A549 (cell line): Measurements from ENCODE around the gene MPDU1. TPM values are rescaled to one million over a fixed set of nuclear protein-coding genes. Genes with fewer than 3 reads are reported as not detected.

ENCODE experiments used
- ATAC-seq, 2 experiments: fragments of 200-7000 bp in 1 of 2; fragments of >200 bp in 1 of 2; cut with Nextera tagmentation in 1 of 2; cut with Tn5 transposase in 1 of 2; 3 replicates each; pipeline versions ENCODE4 v1.8.0 to v1.9.1; 2018 to 2020; ENCODE audit warnings: mild to moderate bottlenecking in 1 of 2, moderate library complexity in 1 of 2
- CTCF ChIA-PET: fragments of 300-600 bp; sonication (Branson Sonifier 250); formaldehyde crosslinking; extraction: SDS; loops from one replicate; lab custom pipeline; 2021; ENCODE audit warnings: antibody characterized with exemption, inconsistent platforms; lab: Yijun Ruan, JAX
- POLR2A ChIA-PET: fragments of 350-600 bp; formaldehyde crosslinking; extraction: SDS; loops from one replicate; lab custom pipeline; 2021; ENCODE audit warnings: antibody characterized with exemption, inconsistent platforms; lab: Yijun Ruan, JAX
- DNase-seq, 2 experiments: peaks; one replicate each; pipeline versions ENCODE4 v3.0.0 to v3.0.0-alpha.2; 2011 to 2016; ENCODE audit warnings: low read depth in 1 of 2, low spot score in 1 of 2
- FAIRE-seq: peaks from 2 replicates; lab custom pipeline; 2011; peaks lifted over from hg19 to GRCh38; lab: Jason Lieb, UNC
- H3K27ac ChIP-seq, 2 experiments: fragments of >200 bp; sonication (Bioruptor Twin); formaldehyde crosslinking; 3 replicates each; pipeline ENCODE4 v1.5.1; 2016 to 2017
- H3K4me1 ChIP-seq: fragments of >200 bp; sonication (Bioruptor Twin); formaldehyde crosslinking; 3 replicates; pipeline ENCODE4 v1.6.1; 2016
- H3K4me2 ChIP-seq: fragments of >200 bp; sonication (Bioruptor Twin); formaldehyde crosslinking; 3 replicates; pipeline ENCODE4 v1.6.1; 2016
- H3K4me3 ChIP-seq: fragments of >200 bp; sonication (Bioruptor Twin); formaldehyde crosslinking; 3 replicates; pipeline ENCODE4 v1.5.1; 2016
- H3K9me3 ChIP-seq: fragments of >200 bp; sonication (Bioruptor Twin); formaldehyde crosslinking; 3 replicates; pipeline ENCODE4 v1.6.1; 2016
- CBX2 ChIP-seq: fragments of 200-600 bp; sonication (generic); IDR thresholded peaks from 2 replicates; pipeline ENCODE4 v1.6.1; 2016; ENCODE audit warnings: low read depth, mild to moderate bottlenecking, borderline replicate concordance
- CBX8 ChIP-seq: fragments of 200-600 bp; sonication (generic); IDR thresholded peaks from 2 replicates; pipeline ENCODE4 v1.6.1; 2016
- CHD2 ChIP-seq: fragments of 150-350 bp; IDR thresholded peaks from 2 replicates; pipeline ENCODE4 v1.6.1; 2014; ENCODE audit warnings: low read length; ENCODE audit not compliant: partially characterized antibody
- CHD4 ChIP-seq: fragments of 200-600 bp; sonication (generic); IDR thresholded peaks from 2 replicates; pipeline ENCODE4 v1.6.1; 2016; ENCODE audit warnings: antibody characterized with exemption, mild to moderate bottlenecking, borderline replicate concordance
- EHF ChIP-seq: fragments of 250-450 bp; sonication (Bioruptor Pico); IDR thresholded peaks from 2 replicates; pipeline ENCODE4 v1.5.0; 2020; ENCODE audit warnings: mild to moderate bottlenecking
- FOSB ChIP-seq: fragments of 250-450 bp; sonication (Bioruptor Pico); IDR thresholded peaks from 2 replicates; pipeline ENCODE4 v1.5.0; 2020; ENCODE audit warnings: mild to moderate bottlenecking, moderate library complexity
- FOSL2 ChIP-seq, 2 experiments: fragments of 450-650 bp in 1 of 2; fragments of >200 bp in 1 of 2; sonication (Bioruptor Twin) in 1 of 2; formaldehyde crosslinking; IDR thresholded peaks; 2 replicates each; pipeline versions ENCODE4 v1.5.0 to v1.6.1; 2016 to 2020; ENCODE audit warnings: mild to moderate bottlenecking in 1 of 2, moderate library complexity in 1 of 2
- GATA3 ChIP-seq: IDR thresholded peaks from 2 replicates; pipeline ENCODE4 v1.6.1; 2012; ENCODE audit warnings: borderline replicate concordance
- HOXB13 ChIP-seq: fragments of 250-450 bp; sonication (Bioruptor Pico); IDR thresholded peaks from 2 replicates; pipeline ENCODE4 v1.5.0; 2020; ENCODE audit warnings: low read depth, mild to moderate bottlenecking, moderate library complexity
- HOXB5 ChIP-seq: fragments of 250-450 bp; sonication (Bioruptor Pico); IDR thresholded peaks from 2 replicates; pipeline ENCODE4 v1.5.0; 2020; ENCODE audit warnings: mild to moderate bottlenecking, moderate library complexity
- JUN ChIP-seq, 2 experiments: fragments of >200 bp; sonication (Bioruptor Twin); formaldehyde crosslinking; IDR thresholded peaks; 2 replicates in 1 of 2; 3 replicates in 1 of 2; pipeline ENCODE4 v1.6.1; 2016 to 2017
- MAFK ChIP-seq: fragments of 450-650 bp; IDR thresholded peaks from 2 replicates; pipeline ENCODE4 v1.6.1; 2014; ENCODE audit not compliant: partially characterized antibody
- MYC ChIP-seq: IDR thresholded peaks from 2 replicates; pipeline ENCODE4 v1.6.1; 2012; ENCODE audit warnings: mild to moderate bottlenecking, inconsistent platforms, low read length, improper control_type of control experiment, borderline replicate concordance
- NPAS2 ChIP-seq: fragments of 250-450 bp; sonication (Bioruptor Pico); IDR thresholded peaks from 2 replicates; pipeline ENCODE4 v1.8.0; 2022; ENCODE audit warnings: mild to moderate bottlenecking, moderate library complexity, borderline replicate concordance
- PHF8 ChIP-seq: fragments of 200-600 bp; sonication (generic); IDR thresholded peaks from 2 replicates; pipeline ENCODE4 v1.6.1; 2016; ENCODE audit warnings: low read depth, mild to moderate bottlenecking, antibody characterized with exemption, moderate library complexity, borderline replicate concordance
- POLR2A ChIP-seq: IDR thresholded peaks from 2 replicates; pipeline ENCODE4 v1.6.1; 2012; ENCODE audit warnings: mild to moderate bottlenecking, low read length
- POLR2AphosphoS2 ChIP-seq: conservative IDR thresholded peaks from 2 replicates; pipeline ENCODE4 v1.6.1; 2012; ENCODE audit warnings: low read length, improper control_type of control experiment, inconsistent platforms
- RARB ChIP-seq: fragments of 250-450 bp; sonication (Bioruptor Pico); IDR thresholded peaks from 2 replicates; pipeline ENCODE4 v1.8.0; 2021; ENCODE audit warnings: mild to moderate bottlenecking, moderate library complexity
- RCOR1 ChIP-seq: fragments of 150-350 bp; IDR thresholded peaks from 2 replicates; pipeline ENCODE4 v1.6.1; 2014; ENCODE audit warnings: antibody characterized with exemption, low read length, low read depth
- ZC3H11A ChIP-seq: fragments of 450-650 bp; IDR thresholded peaks from 2 replicates; pipeline ENCODE4 v1.6.1; 2014; ENCODE audit warnings: antibody characterized with exemption, mild to moderate bottlenecking
- ZNF302 ChIP-seq: fragments of 250-450 bp; sonication (Bioruptor Pico); IDR thresholded peaks from 2 replicates; pipeline ENCODE4 v1.9.0; 2021; ENCODE audit warnings: inconsistent platforms, mild to moderate bottlenecking, moderate library complexity
- ZSCAN20 ChIP-seq: fragments of 250-450 bp; sonication (Bioruptor Pico); IDR thresholded peaks from 2 replicates; pipeline ENCODE4 v1.8.0; 2022; ENCODE audit warnings: mild to moderate bottlenecking, moderate library complexity
- WGBS: methylation state at CpG from one replicate; pipeline ENCODE4 v1.1.6; 2017; ENCODE audit errors: missing lambda C conversion rate; 5-methylcytosine and 5-hydroxymethylcytosine counted together
- polyA minus RNA-seq: library from RNA; depleted of rRNA, polyadenylated mRNA; stranded (reverse); fragments of >200 nt; gene quantifications from 2 replicates; pipeline ENCODE4 v1.2.3, GENCODE V29; 2011; rRNA and poly(A)+ RNA removed
- polyA plus RNA-seq, 4 experiments: library from polyadenylated mRNA; depleted of rRNA in 3 of 4; stranded (reverse); fragments of >200 nt; fragmentation: RNase III in 1 of 4; extraction: RNeasy Plus Mini Kit Qiagen cat#74134 plus additional on column Dnase treatment in 1 of 4; gene quantifications; 2 replicates in 3 of 4; 3 replicates in 1 of 4; pipeline ENCODE4 v1.2.3, GENCODE V29; 2011 to 2017
- TF ChIP-seq, protein P1 (sequence below): IDR thresholded peaks from 2 replicates; pipeline ENCODE4 v1.6.1; 2012
- TF ChIP-seq, protein P2 (sequence below): fragments of 250-450 bp; sonication (Bioruptor Pico); IDR thresholded peaks from 2 replicates; pipeline ENCODE4 v1.5.0; 2020; ENCODE audit warnings: low read depth, mild to moderate bottlenecking, moderate library complexity
- TF ChIP-seq, protein P3 (sequence below): fragments of 450-650 bp; IDR thresholded peaks from 2 replicates; pipeline ENCODE4 v1.6.1; 2014; ENCODE audit warnings: antibody characterized with exemption
- TF ChIP-seq, protein P4 (sequence below): fragments of 200-600 bp; sonication (generic); IDR thresholded peaks from 2 replicates; pipeline ENCODE4 v1.6.1; 2016; ENCODE audit warnings: antibody characterized with exemption, mild to moderate bottlenecking, moderate library complexity
- TF ChIP-seq, protein P5 (sequence below): fragments of 250-450 bp; sonication (Bioruptor Pico); IDR thresholded peaks from 2 replicates; pipeline ENCODE4 v1.5.0; 2021; ENCODE audit warnings: mild to moderate bottlenecking, moderate library complexity, borderline replicate concordance
- TF ChIP-seq, protein P6 (sequence below): fragments of >200 bp; sonication (Bioruptor Twin); formaldehyde crosslinking; IDR thresholded peaks from 3 replicates; pipeline ENCODE4 v1.6.1; 2016

Gene MPDU1
- 148 and 204 TPM in 2 replicates for polyA plus RNA-seq (2011; rRNA removed)
- 202 and 249 TPM in 2 replicates for polyA plus RNA-seq (2012; cell fraction: cytosol; rRNA removed)
- 243 and 331 TPM in 2 replicates for polyA plus RNA-seq (2012; cell fraction: nucleus; rRNA removed)
- polyA plus RNA-seq (2017; fragmentation: RNase III; extraction: RNeasy Plus Mini Kit Qiagen cat#74134 plus additional on column Dnase treatment) = 126 to 134 TPM (median 127 TPM) in 3 replicates
- polyA minus RNA-seq = 156 and 191 TPM in 2 replicates

DNA sequence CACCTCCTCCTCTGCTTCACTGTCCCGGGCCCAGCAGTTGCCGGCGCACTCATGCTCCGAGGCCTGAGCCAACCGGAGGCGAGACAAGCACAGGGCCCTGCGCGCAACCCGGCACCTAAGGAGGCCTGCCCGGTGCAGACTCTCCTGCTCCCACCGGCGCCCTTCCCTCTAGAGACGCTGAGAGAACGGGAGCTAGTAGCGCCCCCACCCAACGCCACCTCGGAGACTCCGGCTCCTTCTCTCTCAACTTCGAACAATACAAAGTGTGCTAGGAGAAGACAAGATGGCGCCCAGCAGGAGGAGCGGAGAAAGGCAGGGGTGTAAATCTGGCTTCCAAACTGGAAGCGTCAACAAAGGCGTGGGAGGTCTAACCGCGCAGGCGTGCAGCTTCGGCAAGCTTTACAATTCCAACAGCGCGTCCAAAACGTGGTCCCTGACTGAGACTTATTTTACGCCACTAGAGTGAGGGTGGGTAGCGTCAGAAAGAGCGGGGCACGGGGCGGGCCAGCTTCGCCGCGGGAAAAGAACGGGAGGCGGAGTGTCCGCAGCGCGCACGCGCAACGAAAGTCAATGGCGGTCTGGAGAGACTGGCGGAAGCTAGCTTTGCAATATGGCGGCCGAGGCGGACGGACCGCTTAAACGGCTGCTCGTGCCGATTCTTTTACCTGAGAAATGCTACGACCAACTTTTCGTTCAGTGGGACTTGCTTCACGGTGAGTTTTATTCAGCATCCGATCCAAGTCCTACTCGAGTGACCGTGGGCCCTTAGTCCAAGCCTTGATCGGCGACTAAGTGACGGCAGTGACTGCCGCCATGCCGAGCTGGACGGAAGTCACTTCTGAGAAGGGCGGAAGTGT, at the start of gene MPDU1:
TSS of gene MPDU1 (plus strand) at position 600 of the 857 bp plus-strand sequence. CDS start at position 611, 11 bp downstream.
- CTCF ChIA-PET = interaction anchor here (0.9 to 12.1 kb wide), 12 partner anchors 8 to 267 kb away, joined by 3 to 184 read pairs (median 5); partner anchors contain the start of genes FXR2, SAT2, SENP3 and TMEM95
- peaks cover 50% of the 10 kb centered on the region for H3K4me1 ChIP-seq
- FAIRE-seq = peak; percentile 67
- TF ChIP-seq JUN (IDR thresholded peaks at IDR 0.05) (peak; percentile 95 to 97), HOXB5 (CRISPR knock-in tag) (peak; percentile 95), PHF8 (peak; percentile 99), MAFK (no peak), ZSCAN20 (CRISPR knock-in tag) (peak; percentile 91), RARB (CRISPR knock-in tag) (peak; percentile 82; the same call in 1 of the 2 replicates), CHD2 (no peak), ZC3H11A (no peak), NPAS2 (CRISPR knock-in tag) (peak; percentile 79), POLR2A (peak; percentile 74), FOSB (CRISPR knock-in tag) (0 out of 2 replicates have a peak, but pooled peaks have one; percentile 78), POLR2AphosphoS2 (no peak; the same call in 1 of the 2 replicates), CBX2 (no peak), ZNF302 (CRISPR knock-in tag) (peak; percentile 86), RCOR1 (no peak), GATA3 (0 out of 2 replicates have a peak, but pooled peaks have one; percentile 39), CHD4 (no peak), HOXB13 (CRISPR knock-in tag) (peak; percentile 99), MYC (peak; percentile 85), CBX8 (no peak), FOSL2 (IDR thresholded peaks at IDR 0.05) (no peak), FOSL2 (CRISPR knock-in tag; IDR thresholded peaks at IDR 0.05) (no peak), EHF (CRISPR knock-in tag) (peak; percentile 97)
- TF ChIP-seq, protein P1, sequence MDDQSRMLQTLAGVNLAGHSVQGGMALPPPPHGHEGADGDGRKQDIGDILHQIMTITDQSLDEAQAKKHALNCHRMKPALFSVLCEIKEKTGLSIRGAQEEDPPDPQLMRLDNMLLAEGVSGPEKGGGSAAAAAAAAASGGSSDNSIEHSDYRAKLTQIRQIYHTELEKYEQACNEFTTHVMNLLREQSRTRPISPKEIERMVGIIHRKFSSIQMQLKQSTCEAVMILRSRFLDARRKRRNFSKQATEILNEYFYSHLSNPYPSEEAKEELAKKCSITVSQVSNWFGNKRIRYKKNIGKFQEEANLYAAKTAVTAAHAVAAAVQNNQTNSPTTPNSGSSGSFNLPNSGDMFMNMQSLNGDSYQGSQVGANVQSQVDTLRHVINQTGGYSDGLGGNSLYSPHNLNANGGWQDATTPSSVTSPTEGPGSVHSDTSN = 0 out of 2 replicates have a peak, but pooled peaks have one; percentile 41
- TF ChIP-seq, protein P2, sequence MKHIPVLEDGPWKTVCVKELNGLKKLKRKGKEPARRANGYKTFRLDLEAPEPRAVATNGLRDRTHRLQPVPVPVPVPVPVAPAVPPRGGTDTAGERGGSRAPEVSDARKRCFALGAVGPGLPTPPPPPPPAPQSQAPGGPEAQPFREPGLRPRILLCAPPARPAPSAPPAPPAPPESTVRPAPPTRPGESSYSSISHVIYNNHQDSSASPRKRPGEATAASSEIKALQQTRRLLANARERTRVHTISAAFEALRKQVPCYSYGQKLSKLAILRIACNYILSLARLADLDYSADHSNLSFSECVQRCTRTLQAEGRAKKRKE (CRISPR knock-in tag) = peak; percentile 97
- TF ChIP-seq, protein P3, sequence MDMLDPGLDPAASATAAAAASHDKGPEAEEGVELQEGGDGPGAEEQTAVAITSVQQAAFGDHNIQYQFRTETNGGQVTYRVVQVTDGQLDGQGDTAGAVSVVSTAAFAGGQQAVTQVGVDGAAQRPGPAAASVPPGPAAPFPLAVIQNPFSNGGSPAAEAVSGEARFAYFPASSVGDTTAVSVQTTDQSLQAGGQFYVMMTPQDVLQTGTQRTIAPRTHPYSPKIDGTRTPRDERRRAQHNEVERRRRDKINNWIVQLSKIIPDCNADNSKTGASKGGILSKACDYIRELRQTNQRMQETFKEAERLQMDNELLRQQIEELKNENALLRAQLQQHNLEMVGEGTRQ = peak; percentile 57
- TF ChIP-seq, protein P4, sequence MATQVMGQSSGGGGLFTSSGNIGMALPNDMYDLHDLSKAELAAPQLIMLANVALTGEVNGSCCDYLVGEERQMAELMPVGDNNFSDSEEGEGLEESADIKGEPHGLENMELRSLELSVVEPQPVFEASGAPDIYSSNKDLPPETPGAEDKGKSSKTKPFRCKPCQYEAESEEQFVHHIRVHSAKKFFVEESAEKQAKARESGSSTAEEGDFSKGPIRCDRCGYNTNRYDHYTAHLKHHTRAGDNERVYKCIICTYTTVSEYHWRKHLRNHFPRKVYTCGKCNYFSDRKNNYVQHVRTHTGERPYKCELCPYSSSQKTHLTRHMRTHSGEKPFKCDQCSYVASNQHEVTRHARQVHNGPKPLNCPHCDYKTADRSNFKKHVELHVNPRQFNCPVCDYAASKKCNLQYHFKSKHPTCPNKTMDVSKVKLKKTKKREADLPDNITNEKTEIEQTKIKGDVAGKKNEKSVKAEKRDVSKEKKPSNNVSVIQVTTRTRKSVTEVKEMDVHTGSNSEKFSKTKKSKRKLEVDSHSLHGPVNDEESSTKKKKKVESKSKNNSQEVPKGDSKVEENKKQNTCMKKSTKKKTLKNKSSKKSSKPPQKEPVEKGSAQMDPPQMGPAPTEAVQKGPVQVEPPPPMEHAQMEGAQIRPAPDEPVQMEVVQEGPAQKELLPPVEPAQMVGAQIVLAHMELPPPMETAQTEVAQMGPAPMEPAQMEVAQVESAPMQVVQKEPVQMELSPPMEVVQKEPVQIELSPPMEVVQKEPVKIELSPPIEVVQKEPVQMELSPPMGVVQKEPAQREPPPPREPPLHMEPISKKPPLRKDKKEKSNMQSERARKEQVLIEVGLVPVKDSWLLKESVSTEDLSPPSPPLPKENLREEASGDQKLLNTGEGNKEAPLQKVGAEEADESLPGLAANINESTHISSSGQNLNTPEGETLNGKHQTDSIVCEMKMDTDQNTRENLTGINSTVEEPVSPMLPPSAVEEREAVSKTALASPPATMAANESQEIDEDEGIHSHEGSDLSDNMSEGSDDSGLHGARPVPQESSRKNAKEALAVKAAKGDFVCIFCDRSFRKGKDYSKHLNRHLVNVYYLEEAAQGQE = no peak; the same call in 1 of the 2 replicates
- TF ChIP-seq, protein P5, sequence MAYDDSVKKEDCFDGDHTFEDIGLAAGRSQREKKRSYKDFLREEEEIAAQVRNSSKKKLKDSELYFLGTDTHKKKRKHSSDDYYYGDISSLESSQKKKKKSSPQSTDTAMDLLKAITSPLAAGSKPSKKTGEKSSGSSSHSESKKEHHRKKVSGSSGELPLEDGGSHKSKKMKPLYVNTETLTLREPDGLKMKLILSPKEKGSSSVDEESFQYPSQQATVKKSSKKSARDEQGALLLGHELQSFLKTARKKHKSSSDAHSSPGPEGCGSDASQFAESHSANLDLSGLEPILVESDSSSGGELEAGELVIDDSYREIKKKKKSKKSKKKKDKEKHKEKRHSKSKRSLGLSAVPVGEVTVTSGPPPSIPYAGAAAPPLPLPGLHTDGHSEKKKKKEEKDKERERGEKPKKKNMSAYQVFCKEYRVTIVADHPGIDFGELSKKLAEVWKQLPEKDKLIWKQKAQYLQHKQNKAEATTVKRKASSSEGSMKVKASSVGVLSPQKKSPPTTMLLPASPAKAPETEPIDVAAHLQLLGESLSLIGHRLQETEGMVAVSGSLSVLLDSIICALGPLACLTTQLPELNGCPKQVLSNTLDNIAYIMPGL (CRISPR knock-in tag) = peak; percentile 92; the same call in 1 of the 2 replicates
- TF ChIP-seq, protein P6, sequence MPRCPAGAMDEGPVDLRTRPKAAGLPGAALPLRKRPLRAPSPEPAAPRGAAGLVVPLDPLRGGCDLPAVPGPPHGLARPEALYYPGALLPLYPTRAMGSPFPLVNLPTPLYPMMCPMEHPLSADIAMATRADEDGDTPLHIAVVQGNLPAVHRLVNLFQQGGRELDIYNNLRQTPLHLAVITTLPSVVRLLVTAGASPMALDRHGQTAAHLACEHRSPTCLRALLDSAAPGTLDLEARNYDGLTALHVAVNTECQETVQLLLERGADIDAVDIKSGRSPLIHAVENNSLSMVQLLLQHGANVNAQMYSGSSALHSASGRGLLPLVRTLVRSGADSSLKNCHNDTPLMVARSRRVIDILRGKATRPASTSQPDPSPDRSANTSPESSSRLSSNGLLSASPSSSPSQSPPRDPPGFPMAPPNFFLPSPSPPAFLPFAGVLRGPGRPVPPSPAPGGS = peak; percentile 80

More for the DNA sequence above, at the start of gene MPDU1:
- Histone ChIP-seq H3K4me2 (peak within 1 kb of the TSS; percentile 84), H3K4me3 (peak within 1 kb of the TSS; percentile 66), H3K9me3 (no peaks in the 10 kb centered on the region), H3K27ac (peak within 1 kb of the TSS; percentile 91 to 96)
- WGBS = 11% methylated on average over 59 of the region's 69 CpGs
- peak; percentile 35 to 68 for ATAC-seq
- POLR2A ChIA-PET = interaction anchor here (0.6 to 5.0 kb wide), 21 partner anchors 10 to 274 kb away, joined by 3 to 97 read pairs (median 5); partner anchors contain the start of genes DNAH2, FXR2, NAA38 and SAT2
- peak; percentile 89 to 97 for DNase-seq
